ENCODE results near the gene LCP2.

Gene LCP2

GRCh38 chr5:170200876-170201275, 96.7 kb downstream of the LCP2 start:
- no peak for DNase-seq
- H3K27me3 ChIP-seq (ENCODE audit: insufficient read depth, low read depth, severe bottlenecking) = peaks cover 79% of the 10 kb centered on the region
- H3K4me3 ChIP-seq (ENCODE audit: low read depth, low read length) = no peak overlapping the region
- H3K9me3 ChIP-seq (ENCODE audit: severe bottlenecking) = no peaks in the 10 kb centered on the region
- TF ChIP-seq CTCF (IDR thresholded peaks at IDR 0.05; ENCODE audit: low read depth, low read length) = no peak
- no peaks in the 10 kb centered on the region for H3K36me3 ChIP-seq
- H3K27ac ChIP-seq = no peak overlapping the region
